Muscle layer of duodenum (tissue), 2 donors: ENCODE data around the gene GALNT10.

Experiments used
- H3K27ac ChIP-seq: one replicate; pipeline ENCODE4 v1.7.0; 2013; ENCODE audit warnings: mild to moderate bottlenecking, low read length
- H3K27me3 ChIP-seq: one replicate; pipeline ENCODE4 v1.7.0; 2013; ENCODE audit warnings: low read depth, mild to moderate bottlenecking, control low read depth, low read length
- H3K36me3 ChIP-seq, 2 donors: one replicate each; pipeline ENCODE4 v1.7.0; 2013; ENCODE audit warnings: low read length in 2 of 2, control low read depth in 1 of 2, mild to moderate bottlenecking in 1 of 2; ENCODE audit not compliant: insufficient read depth in 2 of 2, control insufficient read depth in 1 of 2
- H3K4me1 ChIP-seq, 2 donors: one replicate each; pipeline ENCODE4 v1.7.0; 2013; ENCODE audit warnings: low read length in 2 of 2, mild to moderate bottlenecking in 2 of 2, control low read depth in 1 of 2, moderate library complexity in 1 of 2; ENCODE audit not compliant: insufficient read depth in 2 of 2, control insufficient read depth in 1 of 2
- H3K4me3 ChIP-seq, 2 donors: one replicate each; pipeline ENCODE4 v1.7.0; 2013; ENCODE audit warnings: low read length in 2 of 2, low read depth in 1 of 2, mild to moderate bottlenecking in 1 of 2
- H3K9me3 ChIP-seq, 2 donors: one replicate each; pipeline ENCODE4 v1.7.0; 2013; ENCODE audit warnings: low read length in 2 of 2, control low read depth in 1 of 2, mild to moderate bottlenecking in 1 of 2; ENCODE audit not compliant: control insufficient read depth in 1 of 2
- donor health status: healthy.

GALNT10 gene

GRCh38 chr5:154221371-154221896 is 30.9 kb downstream of the GALNT10 start:
- peaks cover 0 to 46% of the 10 kb centered on the region in 2 donors for H3K4me1 ChIP-seq
- H3K27me3 ChIP-seq, result no peaks in the 10 kb centered on the region
- H3K36me3 ChIP-seq, result peaks cover 0 to under 1% of the 10 kb centered on the region in 2 donors
- H3K4me3 ChIP-seq, result no peak overlapping the region
- H3K27ac ChIP-seq, result no peak overlapping the region
- H3K9me3 ChIP-seq, result no peaks in the 10 kb centered on the region

DNA sequence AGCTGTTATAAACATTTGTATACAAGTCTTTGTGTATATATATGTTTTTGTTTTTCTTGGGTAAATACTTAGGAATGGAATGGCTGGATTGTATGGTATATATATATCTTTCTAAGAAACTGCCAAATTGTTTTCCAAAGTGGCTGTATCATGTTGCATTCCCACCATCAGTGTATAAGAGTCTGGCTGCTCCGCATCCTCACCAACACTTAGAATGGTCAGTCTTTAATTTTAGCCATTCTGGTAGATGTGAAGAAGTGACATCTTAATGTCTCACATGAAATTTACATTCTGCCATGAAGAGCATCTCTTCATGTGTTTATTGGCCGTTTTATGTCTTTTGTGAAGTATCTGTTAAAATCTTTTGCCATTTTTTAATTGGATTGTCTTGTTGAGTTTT is 31.9 kb downstream of the GALNT10 start:
- H3K36me3 ChIP-seq, result peaks cover 0 to 7% of the 10 kb centered on the region in 2 donors
- no peak overlapping the region for H3K27ac ChIP-seq
- H3K27me3 ChIP-seq, result no peaks in the 10 kb centered on the region
- H3K4me1 ChIP-seq, result peaks cover 0 to 36% of the 10 kb centered on the region in 2 donors
- H3K4me3 ChIP-seq, result no peak overlapping the region
- H3K9me3 ChIP-seq, result no peaks in the 10 kb centered on the region

DNA sequence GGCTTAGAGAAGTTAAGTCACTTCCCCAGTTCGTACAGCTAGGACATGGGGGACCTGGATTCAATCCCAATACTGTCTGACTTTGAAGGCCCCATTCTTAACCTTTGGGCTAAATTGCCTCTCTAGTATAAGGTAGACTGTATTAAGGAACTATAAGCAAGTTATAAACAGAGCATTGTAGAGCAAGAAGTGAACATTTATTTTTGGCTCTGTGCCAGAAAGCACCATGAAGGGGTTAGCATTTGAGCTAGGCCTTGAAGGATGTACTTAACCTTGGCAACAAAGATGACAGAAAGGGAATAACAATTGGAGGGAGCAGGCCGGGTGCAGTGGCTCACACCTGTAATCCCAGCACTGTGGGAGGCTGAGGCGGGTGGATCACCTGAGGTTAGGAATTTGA is 32.8 kb downstream of the GALNT10 start:
- Histone ChIP-seq H3K27me3 (no peaks in the 10 kb centered on the region), H3K27ac (no peak overlapping the region), H3K4me3 (no peak overlapping the region), H3K36me3 (peaks cover 0 to 7% of the 10 kb centered on the region in 2 donors), H3K9me3 (no peaks in the 10 kb centered on the region), H3K4me1 (peaks cover 0 to 31% of the 10 kb centered on the region in 2 donors)

DNA sequence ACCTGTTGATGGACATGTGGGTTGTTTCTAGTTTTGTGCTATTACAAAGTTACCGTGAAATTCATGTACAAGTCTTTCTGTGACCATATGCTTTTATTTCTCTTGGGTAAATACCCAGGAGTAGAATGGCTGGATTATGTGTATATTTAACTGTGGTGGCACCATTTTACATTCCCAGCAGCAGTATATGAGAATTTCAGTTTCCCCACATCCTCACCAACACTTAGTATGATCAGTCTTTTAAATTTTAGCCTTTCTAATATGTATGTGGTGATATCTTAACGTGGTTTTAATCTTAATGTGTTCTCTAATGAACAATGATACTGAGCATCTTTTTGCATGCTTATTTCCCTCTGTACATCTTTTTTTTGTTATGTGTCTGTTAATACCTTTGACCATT is 36.6 kb downstream of the GALNT10 start:
- Histone ChIP-seq H3K27me3 (no peaks in the 10 kb centered on the region), H3K27ac (no peak overlapping the region), H3K4me3 (no peak overlapping the region)

GRCh38 chr5:154228696-154229095 is 38.2 kb downstream of the GALNT10 start:
- H3K4me1 ChIP-seq, result peaks cover 0 to 6% of the 10 kb centered on the region in 2 donors
- peaks cover 0 to 12% of the 10 kb centered on the region in 2 donors for H3K36me3 ChIP-seq
- no peaks in the 10 kb centered on the region for H3K9me3 ChIP-seq
- no peak overlapping the region for H3K4me3 ChIP-seq
- H3K27me3 ChIP-seq, result no peaks in the 10 kb centered on the region
- H3K27ac ChIP-seq, result no peak overlapping the region

More for the DNA sequence above, 36.6 kb downstream of the GALNT10 start:
- peaks cover 0 to 12% of the 10 kb centered on the region in 2 donors for H3K36me3 ChIP-seq
- no peaks in the 10 kb centered on the region for H3K9me3 ChIP-seq
- peaks cover 0 to 6% of the 10 kb centered on the region in 2 donors for H3K4me1 ChIP-seq

GRCh38 chr5:154230526-154230925 is 40.0 kb downstream of the GALNT10 start:
- Histone ChIP-seq H3K4me1 (peaks cover 0 to 6% of the 10 kb centered on the region in 2 donors), H3K27me3 (no peaks in the 10 kb centered on the region), H3K36me3 (peaks cover 0 to 12% of the 10 kb centered on the region in 2 donors)

GRCh38 chr5:154234551-154234950 is 44.0 kb downstream of the GALNT10 start:
- Histone ChIP-seq H3K27ac (no peak overlapping the region), H3K27me3 (no peaks in the 10 kb centered on the region), H3K4me1 (peaks cover 6 to 23% of the 10 kb centered on the region in 2 donors), H3K9me3 (no peaks in the 10 kb centered on the region), H3K36me3 (peaks cover 0 to 5% of the 10 kb centered on the region in 2 donors), H3K4me3 (no peak overlapping the region)

More at GRCh38 chr5:154230526-154230925, 40.0 kb downstream of the GALNT10 start:
- Histone ChIP-seq H3K4me3 (no peak overlapping the region), H3K9me3 (no peaks in the 10 kb centered on the region), H3K27ac (no peak overlapping the region)

- H3K4me1 ChIP-seq, result peaks cover 6 to 23% of the 10 kb centered on the region in 2 donors
- H3K9me3 ChIP-seq, result no peaks in the 10 kb centered on the region
- no peak overlapping the region for H3K4me3 ChIP-seq
- no peaks in the 10 kb centered on the region for H3K27me3 ChIP-seq
- H3K27ac ChIP-seq, result no peak overlapping the region
- H3K36me3 ChIP-seq, result no peaks in the 10 kb centered on the region
These were observed 45.5 kb downstream of the GALNT10 start for GRCh38 chr5:154236011-154236410.

GRCh38 chr5:154236536-154237375 is 46.2 kb downstream of the GALNT10 start:
- H3K36me3 ChIP-seq, result no peaks in the 10 kb centered on the region
- H3K4me3 ChIP-seq, result no peak overlapping the region
- no peaks in the 10 kb centered on the region for H3K27me3 ChIP-seq
- no peak overlapping the region for H3K27ac ChIP-seq
- peaks cover 6 to 25% of the 10 kb centered on the region in 2 donors for H3K4me1 ChIP-seq
- no peaks in the 10 kb centered on the region for H3K9me3 ChIP-seq

- no peaks in the 10 kb centered on the region for H3K27me3 ChIP-seq
- H3K36me3 ChIP-seq, result no peaks in the 10 kb centered on the region
- H3K9me3 ChIP-seq, result no peaks in the 10 kb centered on the region
- H3K4me3 ChIP-seq, result no peak overlapping the region
- no peak overlapping the region for H3K27ac ChIP-seq
- peaks cover 6 to 29% of the 10 kb centered on the region in 2 donors for H3K4me1 ChIP-seq
These were observed 46.8 kb downstream of the GALNT10 start for GRCh38 chr5:154237376-154237743.

DNA sequence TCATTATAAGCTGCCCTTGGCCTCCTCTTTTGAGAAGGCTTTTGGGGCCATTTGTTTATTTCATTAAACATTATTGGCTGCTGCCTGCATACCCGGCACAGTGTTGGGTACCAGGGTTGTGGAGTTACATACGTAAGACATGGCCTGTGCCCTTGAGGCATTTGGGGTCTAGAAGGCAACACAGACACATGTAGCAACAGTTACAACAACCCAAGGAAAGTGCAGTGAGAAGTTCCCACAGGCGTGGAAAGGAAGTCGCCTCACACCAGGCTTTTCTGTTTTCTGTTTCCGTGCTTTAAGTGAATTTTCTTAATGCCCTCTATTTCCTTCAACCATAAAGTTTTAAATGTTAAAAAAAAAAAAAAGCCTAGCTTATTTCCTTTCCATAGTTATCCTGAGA is 47.4 kb downstream of the GALNT10 start:
- H3K4me1 ChIP-seq, result peaks cover 6 to 34% of the 10 kb centered on the region in 2 donors
- no peaks in the 10 kb centered on the region for H3K27me3 ChIP-seq
- H3K27ac ChIP-seq, result no peak overlapping the region
- no peak overlapping the region for H3K4me3 ChIP-seq
- no peaks in the 10 kb centered on the region for H3K9me3 ChIP-seq
- H3K36me3 ChIP-seq, result no peaks in the 10 kb centered on the region
